Thoracic aorta (tissue), 2 donors: ENCODE data around the gene NUMB. TPM values are rescaled to one million over a fixed set of nuclear protein-coding genes. Genes with fewer than 3 reads are reported as not detected.

ENCODE experiments used
- ATAC-seq: fragments of 150-250 bp; one replicate; pipeline ENCODE4 v1.8.0; 2017; ENCODE audit warnings: low read depth; ENCODE audit not compliant: insufficient number of reproducible peaks, low FRiP score
- DNase-seq: peaks from one replicate; pipeline ENCODE4 v3.0.0-alpha.2; 2020; ENCODE audit warnings: low spot score
- H3K27ac ChIP-seq, 2 donors: fragments of 200-600 bp; sonication (generic); 1 replicate in 1 of 2; 2 replicates in 1 of 2; pipeline ENCODE4 v1.5.1; 2016; ENCODE audit warnings: mild to moderate bottlenecking in 2 of 2, moderate library complexity in 2 of 2
- H3K27me3 ChIP-seq: fragments of 200-600 bp; sonication (generic); replicated peaks from 2 replicates; pipeline ENCODE4 v1.6.0; 2016; ENCODE audit warnings: mild to moderate bottlenecking; ENCODE audit not compliant: insufficient read depth
- H3K36me3 ChIP-seq: fragments of 200-600 bp; sonication (generic); one replicate; pipeline ENCODE4 v1.5.1; 2016
- H3K4me1 ChIP-seq, 2 donors: fragments of 200-600 bp; sonication (generic); 1 replicate in 1 of 2; 2 replicates in 1 of 2; pipeline versions ENCODE4 v1.5.1 to v1.6.0; 2016; ENCODE audit warnings: low read depth in 2 of 2, mild to moderate bottlenecking in 1 of 2; ENCODE audit not compliant: control insufficient read depth in 1 of 2
- H3K4me3 ChIP-seq: fragments of 200-600 bp; sonication (generic); 2 replicates; pipeline ENCODE4 v1.5.1; 2016; ENCODE audit warnings: mild to moderate bottlenecking
- H3K9me3 ChIP-seq: fragments of 200-600 bp; sonication (generic); 2 replicates; pipeline ENCODE4 v1.5.1; 2016
- CTCF ChIP-seq: fragments of 200-600 bp; sonication (generic); IDR thresholded peaks from one replicate; pipeline ENCODE4 v1.5.1; 2019; ENCODE audit warnings: antibody characterized with exemption
- total RNA-seq, 2 donors: library from RNA; depleted of rRNA; stranded (reverse); fragments of >200 nt; gene quantifications; one replicate each; pipeline versions ENCODE4 v1.1.0 to v1.2.3, GENCODE V29; 2016

The NUMB gene
- total RNA-seq, 2 donors from 2014 or later, result 37.0 to 65.7 TPM

DNA sequence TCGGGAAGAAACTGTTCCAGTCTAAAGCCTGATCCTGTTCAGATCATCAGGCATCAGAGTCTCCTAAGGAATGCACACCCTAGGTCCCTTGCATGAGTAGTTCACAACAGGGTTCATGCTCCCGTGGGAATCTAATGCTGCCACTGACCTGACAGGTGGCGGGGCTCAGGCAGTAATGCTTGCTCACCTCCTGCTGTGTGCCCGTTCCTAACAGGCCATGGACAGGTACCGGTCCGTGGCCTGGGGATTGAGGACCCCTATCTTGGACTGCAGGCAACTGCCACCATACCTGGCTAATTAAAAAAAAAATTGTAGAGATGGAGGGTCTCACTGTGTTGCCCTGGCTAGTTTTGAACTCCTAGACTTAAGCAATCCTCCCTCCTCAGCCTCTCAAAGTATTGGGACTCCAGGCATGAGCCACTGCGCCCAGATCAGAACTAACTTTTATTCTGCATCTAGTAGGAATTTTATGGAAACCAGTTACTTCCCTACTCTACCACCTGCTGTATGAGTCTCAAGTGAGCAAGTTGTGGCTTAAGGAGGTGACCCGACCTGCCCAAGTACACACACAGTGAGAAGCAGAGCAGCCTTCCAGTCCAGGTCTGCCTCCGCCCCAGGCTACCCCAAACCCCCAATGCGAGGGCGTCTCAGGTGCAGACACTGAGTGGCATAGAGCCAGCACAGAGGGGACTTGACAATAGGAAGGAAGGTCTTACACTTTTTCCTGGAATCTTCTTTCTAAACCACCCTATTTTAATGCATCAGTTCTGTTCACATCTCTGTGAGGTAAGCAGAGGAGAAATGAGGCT lies 223.6 kb downstream of the NUMB start:
- ATAC-seq, result no peak
- no peak overlapping the region for H3K27ac ChIP-seq

DNA sequence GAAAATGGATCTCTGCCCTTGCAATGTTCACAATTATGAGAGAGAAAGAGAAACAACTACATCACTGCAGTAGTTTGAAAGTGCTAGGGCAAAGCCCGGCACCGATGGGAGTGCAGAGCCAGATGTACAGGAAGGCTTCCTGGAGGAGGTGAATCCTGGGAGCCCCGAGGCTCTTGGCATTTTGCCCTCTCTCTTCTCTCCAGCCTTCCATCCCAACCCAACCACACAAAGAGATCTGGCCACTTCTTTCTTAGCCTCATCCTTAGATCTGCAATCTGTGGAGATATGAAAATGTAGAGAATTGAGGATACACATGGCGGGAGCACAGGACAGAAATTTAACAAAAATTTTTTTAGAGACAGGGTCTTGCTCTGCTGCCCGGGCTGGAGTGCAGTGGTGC lies 224.3 kb downstream of the NUMB start:
- no peak overlapping the region for H3K27ac ChIP-seq
- H3K9me3 ChIP-seq, result no peaks in the 10 kb centered on the region
- no peak overlapping the region for H3K4me3 ChIP-seq
- DNase-seq, result no peak
- H3K4me1 ChIP-seq, result peaks cover 18 to 22% of the 10 kb centered on the region in 2 donors
- TF ChIP-seq CTCF, result no peak
- H3K27me3 ChIP-seq, result no peaks in the 10 kb centered on the region
- H3K36me3 ChIP-seq, result no peaks in the 10 kb centered on the region
- ATAC-seq, result no peak

More for the DNA sequence above, 223.6 kb downstream of the NUMB start:
- H3K36me3 ChIP-seq, result no peaks in the 10 kb centered on the region
- no peaks in the 10 kb centered on the region for H3K9me3 ChIP-seq
- TF ChIP-seq CTCF, result no peak
- no peaks in the 10 kb centered on the region for H3K27me3 ChIP-seq
- peaks cover 22 to 29% of the 10 kb centered on the region in 2 donors for H3K4me1 ChIP-seq
- no peak overlapping the region for H3K4me3 ChIP-seq
- no peak for DNase-seq

- Histone ChIP-seq H3K27ac (no peak overlapping the region), H3K9me3 (no peaks in the 10 kb centered on the region), H3K4me3 (no peak overlapping the region), H3K4me1 (peaks cover 15 to 22% of the 10 kb centered on the region in 2 donors), H3K27me3 (no peaks in the 10 kb centered on the region), H3K36me3 (no peaks in the 10 kb centered on the region)
- TF ChIP-seq CTCF, result no peak
- ATAC-seq (no peak), DNase-seq (no peak)
Observed at GRCh38 chr14:73233564-73233963, 224.8 kb downstream of the NUMB start.

- Histone ChIP-seq H3K4me1 (peaks cover 13 to 22% of the 10 kb centered on the region in 2 donors), H3K4me3 (no peak overlapping the region), H3K9me3 (no peaks in the 10 kb centered on the region), H3K27ac (no peak overlapping the region), H3K36me3 (no peaks in the 10 kb centered on the region), H3K27me3 (no peaks in the 10 kb centered on the region)
- no peak for TF ChIP-seq CTCF
- DNase-seq (no peak), ATAC-seq (no peak)
Observed at GRCh38 chr14:73232984-73233383, 225.4 kb downstream of the NUMB start.

DNA sequence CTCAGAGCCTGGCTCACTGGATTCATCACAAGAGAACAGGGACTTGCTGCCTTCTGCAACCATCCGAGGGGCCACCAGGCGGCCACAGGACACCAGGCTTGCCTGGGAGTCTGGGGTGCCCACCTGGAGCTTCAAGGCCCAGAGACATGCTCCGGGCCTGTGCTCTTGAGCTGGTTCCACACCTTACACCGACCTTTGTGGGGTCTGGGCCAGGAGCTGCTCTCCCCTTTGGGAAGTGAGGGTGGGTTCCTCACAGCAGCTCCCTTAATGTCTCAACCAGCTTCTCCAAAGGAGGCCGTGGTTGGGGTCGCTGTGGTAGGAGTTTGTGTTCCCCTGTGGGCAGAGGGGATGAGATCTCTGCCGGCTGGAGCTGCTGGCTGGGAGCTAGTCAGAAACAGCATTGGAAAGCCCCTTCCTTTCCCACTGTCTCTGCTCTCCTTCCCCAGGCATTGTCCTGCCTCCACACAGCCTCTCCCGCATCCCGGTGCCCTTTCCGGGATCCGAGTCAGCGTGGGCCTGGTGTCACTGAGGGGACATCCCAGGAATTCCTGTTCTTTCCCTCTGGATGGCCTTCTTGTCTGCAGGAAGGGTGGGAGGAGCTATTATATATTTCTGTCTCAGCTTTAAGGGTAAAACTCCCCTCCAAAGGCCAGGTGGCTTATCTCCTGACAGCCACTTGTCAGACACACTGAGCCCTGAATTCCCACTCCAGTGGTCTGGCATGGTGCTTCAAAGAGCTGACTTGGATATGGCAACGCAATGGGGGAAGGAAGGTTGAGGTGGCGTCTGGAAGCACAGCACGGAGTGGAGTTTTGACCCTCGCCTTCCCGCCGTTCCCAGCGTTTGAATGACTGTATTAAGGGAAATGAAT lies 226.1 kb downstream of the NUMB start:
- H3K27me3 ChIP-seq, result no peaks in the 10 kb centered on the region
- no peak for TF ChIP-seq CTCF
- H3K4me1 ChIP-seq, result peaks cover 7 to 16% of the 10 kb centered on the region in 2 donors
- no peak for DNase-seq
- no peaks in the 10 kb centered on the region for H3K9me3 ChIP-seq
- H3K4me3 ChIP-seq, result no peak overlapping the region
- no peak for ATAC-seq
- H3K27ac ChIP-seq, result no peak overlapping the region
- no peaks in the 10 kb centered on the region for H3K36me3 ChIP-seq
